Calu3 (cell line): ENCODE measurements around the gene TRIM63. TPM values are rescaled to one million over a fixed set of nuclear protein-coding genes. Genes with fewer than 3 reads are reported as not detected.

ENCODE experiments used
- BruUV-seq: library from RNA; stranded (reverse); fragments of 400-500 nt; replicated peaks from 2 replicates; lab custom pipeline; 2021; lab: Mats Ljungman, UMichigan
- CTCF ChIA-PET: fragments of 300-600 bp; sonication (Branson Sonifier 250); formaldehyde crosslinking; loops from one replicate; lab custom pipeline; 2022; ENCODE audit warnings: antibody characterized with exemption; lab: Charles Lee
- DNase-seq: peaks from one replicate; pipeline ENCODE4 v3.0.0; 2022
- H3K27ac Mint-ChIP-seq: one replicate; pipeline ENCODE4 v1.8.0; 2022; ENCODE audit warnings: mixed read lengths; ENCODE audit not compliant: unreplicated experiment
- H3K27me3 Mint-ChIP-seq: one replicate; pipeline ENCODE4 v1.8.0; 2022; ENCODE audit warnings: mixed read lengths; ENCODE audit not compliant: unreplicated experiment
- H3K36me3 Mint-ChIP-seq: one replicate; pipeline ENCODE4 v1.8.0; 2022; ENCODE audit warnings: mild to moderate bottlenecking, moderate library complexity, mixed read lengths; ENCODE audit not compliant: insufficient read depth, unreplicated experiment
- H3K4me1 Mint-ChIP-seq: one replicate; pipeline ENCODE4 v1.8.0; 2022; ENCODE audit warnings: mild to moderate bottlenecking, low read depth, mixed read lengths; ENCODE audit not compliant: unreplicated experiment
- H3K4me3 Mint-ChIP-seq: one replicate; pipeline ENCODE4 v1.8.0; 2022; ENCODE audit warnings: mild to moderate bottlenecking, low read depth, moderate library complexity, mixed read lengths; ENCODE audit not compliant: unreplicated experiment
- H3K9me3 Mint-ChIP-seq: one replicate; pipeline ENCODE4 v1.8.0; 2022; ENCODE audit warnings: low read depth, mixed read lengths; ENCODE audit not compliant: unreplicated experiment
- intact Hi-C: fragments of 100-400 bp; cut with micrococcal nuclease; formaldehyde crosslinking; loops from one replicate; pipeline ENCODE4 v1.10.0; 2022; ENCODE audit not compliant: unreplicated experiment
- total RNA-seq: library from RNA; stranded (reverse); gene quantifications from 2 replicates; pipeline ENCODE4 v1.2.3, GENCODE V29; 2022
- TF ChIP-seq, protein P1 (sequence below): fragments of 200-600 bp; IDR thresholded peaks from one replicate; pipeline ENCODE4 v1.8.0; 2022; ENCODE audit warnings: antibody characterized with exemption; ENCODE audit not compliant: unreplicated experiment

Gene TRIM63
- total RNA-seq, 1 experiment from 2014 or later = not detected

- intact Hi-C loops = no loop called here
- no TSS peak for BruUV-seq
Measured at GRCh38 chr1:26031196-26031595, 36.2 kb downstream of the TRIM63 start.

GRCh38 chr1:26029864-26030481 is 37.5 kb downstream of the TRIM63 start:
- no TSS peak for BruUV-seq
- TF ChIP-seq, protein P1, sequence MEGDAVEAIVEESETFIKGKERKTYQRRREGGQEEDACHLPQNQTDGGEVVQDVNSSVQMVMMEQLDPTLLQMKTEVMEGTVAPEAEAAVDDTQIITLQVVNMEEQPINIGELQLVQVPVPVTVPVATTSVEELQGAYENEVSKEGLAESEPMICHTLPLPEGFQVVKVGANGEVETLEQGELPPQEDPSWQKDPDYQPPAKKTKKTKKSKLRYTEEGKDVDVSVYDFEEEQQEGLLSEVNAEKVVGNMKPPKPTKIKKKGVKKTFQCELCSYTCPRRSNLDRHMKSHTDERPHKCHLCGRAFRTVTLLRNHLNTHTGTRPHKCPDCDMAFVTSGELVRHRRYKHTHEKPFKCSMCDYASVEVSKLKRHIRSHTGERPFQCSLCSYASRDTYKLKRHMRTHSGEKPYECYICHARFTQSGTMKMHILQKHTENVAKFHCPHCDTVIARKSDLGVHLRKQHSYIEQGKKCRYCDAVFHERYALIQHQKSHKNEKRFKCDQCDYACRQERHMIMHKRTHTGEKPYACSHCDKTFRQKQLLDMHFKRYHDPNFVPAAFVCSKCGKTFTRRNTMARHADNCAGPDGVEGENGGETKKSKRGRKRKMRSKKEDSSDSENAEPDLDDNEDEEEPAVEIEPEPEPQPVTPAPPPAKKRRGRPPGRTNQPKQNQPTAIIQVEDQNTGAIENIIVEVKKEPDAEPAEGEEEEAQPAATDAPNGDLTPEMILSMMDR = no peak
- H3K36me3 Mint-ChIP-seq = peaks cover 4% of the 10 kb centered on the region
- intact Hi-C loops = no loop called here
- CTCF ChIA-PET = interaction anchor here (0.6 kb wide), 1 partner anchor 383 kb away, joined by 4 read pairs; no protein-coding TSS in a partner anchor
- no peak overlapping the region for H3K4me3 Mint-ChIP-seq
- no peak overlapping the region for H3K27ac Mint-ChIP-seq
- peaks cover 50% of the 10 kb centered on the region for H3K27me3 Mint-ChIP-seq
- no peaks in the 10 kb centered on the region for H3K4me1 Mint-ChIP-seq
- H3K9me3 Mint-ChIP-seq = no peaks in the 10 kb centered on the region
- no peak for DNase-seq

More at GRCh38 chr1:26031196-26031595, 36.2 kb downstream of the TRIM63 start:
- TF ChIP-seq, protein P1 = no peak
- H3K4me1 Mint-ChIP-seq = peaks cover 5% of the 10 kb centered on the region
- no peak for DNase-seq
- peaks cover 50% of the 10 kb centered on the region for H3K27me3 Mint-ChIP-seq
- H3K27ac Mint-ChIP-seq = no peak overlapping the region
- H3K36me3 Mint-ChIP-seq = peaks cover 16% of the 10 kb centered on the region
- H3K4me3 Mint-ChIP-seq = no peak overlapping the region
- no peaks in the 10 kb centered on the region for H3K9me3 Mint-ChIP-seq
- CTCF ChIA-PET = no interaction called here

DNA sequence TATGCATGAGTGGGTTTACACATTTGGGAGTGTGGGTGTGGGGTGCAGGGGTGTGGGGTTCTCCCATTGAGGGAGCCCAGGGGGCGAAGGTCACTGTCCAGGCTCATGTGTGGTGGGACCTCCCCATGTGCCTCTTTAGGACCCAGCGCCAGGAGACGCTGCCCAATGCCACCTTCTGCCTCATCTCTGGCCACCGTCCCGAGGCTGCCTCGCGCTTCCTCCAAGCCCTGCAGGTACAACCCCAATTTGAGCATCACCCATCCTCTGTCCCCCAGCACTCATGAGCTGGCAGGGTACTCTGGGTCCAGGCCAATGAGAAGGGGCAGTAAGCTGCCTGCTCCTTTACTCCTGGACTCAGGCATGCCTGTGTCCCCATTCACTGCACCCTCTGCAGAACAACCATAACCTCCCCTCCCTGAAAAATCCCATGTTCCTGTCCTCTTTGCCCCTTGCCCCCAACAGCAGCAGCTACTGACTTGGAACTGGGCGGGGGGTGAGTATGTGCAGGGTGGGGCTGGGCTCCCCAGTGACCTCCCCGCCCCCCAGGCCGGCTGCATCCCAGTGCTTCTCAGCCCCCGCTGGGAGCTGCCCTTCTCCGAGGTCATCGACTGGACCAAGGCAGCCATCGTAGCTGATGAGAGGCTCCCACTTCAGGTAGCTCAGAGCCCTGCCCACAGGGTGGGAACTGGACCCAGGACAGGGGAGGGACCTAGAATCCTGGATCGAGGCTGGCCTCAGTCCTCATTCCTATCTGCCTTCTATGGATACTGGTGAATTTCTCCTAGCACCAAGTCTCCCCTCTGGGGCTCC is 38.2 kb downstream of the TRIM63 start:
- no peaks in the 10 kb centered on the region for H3K36me3 Mint-ChIP-seq
- DNase-seq = no peak
- H3K9me3 Mint-ChIP-seq = no peaks in the 10 kb centered on the region
- TF ChIP-seq, protein P1 = no peak
- no peak overlapping the region for H3K4me3 Mint-ChIP-seq
- CTCF ChIA-PET = interaction anchor here (0.6 kb wide), 1 partner anchor 384 kb away, joined by 4 read pairs; no protein-coding TSS in a partner anchor
- BruUV-seq = no TSS peak
- no peaks in the 10 kb centered on the region for H3K4me1 Mint-ChIP-seq
- intact Hi-C loops = no loop called here
- peaks cover 50% of the 10 kb centered on the region for H3K27me3 Mint-ChIP-seq
- H3K27ac Mint-ChIP-seq = no peak overlapping the region

DNA sequence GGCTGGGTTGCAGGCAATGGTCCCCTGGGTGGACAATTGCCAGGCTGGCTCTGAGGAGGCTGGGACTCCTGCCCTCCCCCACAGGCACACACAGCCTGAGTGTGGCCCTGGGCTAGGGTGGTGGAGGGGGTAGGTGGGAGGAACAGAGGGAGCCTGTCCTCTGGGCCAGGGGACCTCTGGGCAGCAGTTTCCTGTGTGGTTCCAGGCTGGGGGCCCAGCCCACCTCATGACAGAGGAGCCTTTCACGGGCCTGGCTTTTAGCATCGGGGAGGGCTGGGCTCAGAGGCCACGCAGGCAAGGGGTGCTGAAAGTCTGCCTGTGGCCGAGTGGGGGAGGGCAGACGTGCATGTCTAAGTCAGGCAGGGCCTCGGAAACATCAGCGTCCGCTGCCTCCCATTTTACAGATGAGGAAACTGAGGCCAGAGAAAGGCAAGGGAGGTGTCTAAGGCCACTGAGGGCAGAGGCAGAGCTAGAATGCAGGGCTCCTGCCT is 38.9 kb downstream of the TRIM63 start:
- H3K9me3 Mint-ChIP-seq = no peaks in the 10 kb centered on the region
- CTCF ChIA-PET = no interaction called here

More for the DNA sequence above, 38.9 kb downstream of the TRIM63 start:
- Mint-ChIP-seq H3K27ac (no peak overlapping the region), H3K36me3 (no peaks in the 10 kb centered on the region), H3K4me3 (no peak overlapping the region), H3K4me1 (no peaks in the 10 kb centered on the region), H3K27me3 (peaks cover 50% of the 10 kb centered on the region)
- TF ChIP-seq, protein P1 = no peak
- no TSS peak for BruUV-seq
- intact Hi-C loops = no loop called here
- no peak for DNase-seq
